BE2C (cell line): ENCODE data around the gene MAK.
"Not testable (repeated sequence)": the region's sequence is repeated elsewhere in the genome, so short reads cannot be mapped to it uniquely, and the experiment has no call there.

ENCODE experiments used
- DNase-seq: peaks from one replicate; pipeline ENCODE4 v3.0.0-alpha.2; 2020
- H3K27me3 ChIP-seq: fragments of 250-450 bp; sonication (Bioruptor Pico); 2 replicates; pipeline ENCODE4 v1.5.1; 2020; ENCODE audit warnings: mild to moderate bottlenecking
- H3K36me3 ChIP-seq: fragments of 250-450 bp; sonication (Bioruptor Pico); 2 replicates; pipeline ENCODE4 v1.5.1; 2020; ENCODE audit warnings: mild to moderate bottlenecking
- H3K4me1 ChIP-seq: fragments of 250-450 bp; sonication (Bioruptor Pico); 2 replicates; pipeline ENCODE4 v1.5.1; 2020
- H3K4me3 ChIP-seq: 2 replicates; pipeline ENCODE4 v1.5.1; 2011; ENCODE audit warnings: low read depth, low read length
- H3K9me3 ChIP-seq: fragments of 250-450 bp; sonication (Bioruptor Pico); 2 replicates; pipeline ENCODE4 v1.5.1; 2020
- CTCF ChIP-seq: IDR thresholded peaks from 2 replicates; pipeline ENCODE4 v1.5.1; 2012; ENCODE audit warnings: mild to moderate bottlenecking, low read depth, low read length

Gene MAK

GRCh38 chr6:10824819-10825218 is 13.5 kb downstream of the MAK start:
- no peak for TF ChIP-seq CTCF
- no peaks in the 10 kb centered on the region for H3K4me1 ChIP-seq
- no peak for DNase-seq
- no peak overlapping the region for H3K4me3 ChIP-seq
- H3K27me3 ChIP-seq, result no peaks in the 10 kb centered on the region; the same call in 1 of the 2 replicates
- H3K9me3 ChIP-seq, result no peaks in the 10 kb centered on the region; the same call in 1 of the 2 replicates
- no peaks in the 10 kb centered on the region for H3K36me3 ChIP-seq

GRCh38 chr6:10824297-10824696 is 14.0 kb downstream of the MAK start:
- H3K27me3 ChIP-seq, result no peaks in the 10 kb centered on the region; the same call in 1 of the 2 replicates

GRCh38 chr6:10814176-10814575 is 24.2 kb downstream of the MAK start:
- not testable (repeated sequence) for H3K27me3 ChIP-seq, H3K9me3 ChIP-seq, H3K36me3 ChIP-seq, H3K4me1 ChIP-seq, H3K4me3 ChIP-seq, DNase-seq

More at GRCh38 chr6:10824297-10824696, 14.0 kb downstream of the MAK start:
- Histone ChIP-seq H3K4me1 (no peaks in the 10 kb centered on the region), H3K4me3 (no peak overlapping the region), H3K36me3 (no peaks in the 10 kb centered on the region), H3K9me3 (no peaks in the 10 kb centered on the region; the same call in 1 of the 2 replicates)
- no peak for TF ChIP-seq CTCF
- DNase-seq, result no peak

- DNase-seq, result no peak
- Histone ChIP-seq H3K27me3 (no peaks in the 10 kb centered on the region), H3K4me3 (no peak overlapping the region), H3K36me3 (no peaks in the 10 kb centered on the region), H3K4me1 (no peaks in the 10 kb centered on the region), H3K9me3 (no peaks in the 10 kb centered on the region)
- no peak for TF ChIP-seq CTCF
These were observed 29.2 kb downstream of the MAK start for GRCh38 chr6:10809098-10809497.

GRCh38 chr6:10808376-10808775 is 30.0 kb downstream of the MAK start:
- no peak for TF ChIP-seq CTCF
- Histone ChIP-seq H3K4me1 (no peaks in the 10 kb centered on the region), H3K4me3 (no peak overlapping the region), H3K27me3 (no peaks in the 10 kb centered on the region), H3K36me3 (no peaks in the 10 kb centered on the region), H3K9me3 (no peaks in the 10 kb centered on the region)
- no peak for DNase-seq

- DNase-seq, result peak; percentile 50
- H3K27me3 ChIP-seq, result no peaks in the 10 kb centered on the region
- H3K4me3 ChIP-seq, result no peak overlapping the region
- peak; percentile 99 for TF ChIP-seq CTCF
- no peaks in the 10 kb centered on the region for H3K36me3 ChIP-seq
- no peaks in the 10 kb centered on the region for H3K9me3 ChIP-seq
- no peaks in the 10 kb centered on the region for H3K4me1 ChIP-seq
These were observed 37.0 kb downstream of the MAK start for GRCh38 chr6:10801224-10801848.

GRCh38 chr6:10800810-10801209 is 37.5 kb downstream of the MAK start:
- no peak for DNase-seq
- H3K36me3 ChIP-seq, result no peaks in the 10 kb centered on the region
- no peak overlapping the region for H3K4me3 ChIP-seq
- no peaks in the 10 kb centered on the region for H3K27me3 ChIP-seq
- H3K4me1 ChIP-seq, result no peaks in the 10 kb centered on the region
- no peaks in the 10 kb centered on the region for H3K9me3 ChIP-seq
- no peak for TF ChIP-seq CTCF
